Activated CD4-positive, alpha-beta T cell treated with anti-CD3 and anti-CD28 coated beads for 4 hours (primary cell): Measurements from ENCODE around the gene PRKCG.
"Not testable (repeated sequence)": the region's sequence is repeated elsewhere in the genome, so short reads cannot be mapped to it uniquely, and the experiment has no call there.

ENCODE experiments used
- DNase-seq, 2 donors: peaks; one replicate each; pipeline ENCODE4 v3.0.0-alpha.2; 2020

PRKCG gene

GRCh38 chr19:53945998-53946397, 64.0 kb downstream of the PRKCG start:
- DNase-seq = no peak

GRCh38 chr19:53947624-53948023, 65.6 kb downstream of the PRKCG start:
- no peak for DNase-seq

DNA sequence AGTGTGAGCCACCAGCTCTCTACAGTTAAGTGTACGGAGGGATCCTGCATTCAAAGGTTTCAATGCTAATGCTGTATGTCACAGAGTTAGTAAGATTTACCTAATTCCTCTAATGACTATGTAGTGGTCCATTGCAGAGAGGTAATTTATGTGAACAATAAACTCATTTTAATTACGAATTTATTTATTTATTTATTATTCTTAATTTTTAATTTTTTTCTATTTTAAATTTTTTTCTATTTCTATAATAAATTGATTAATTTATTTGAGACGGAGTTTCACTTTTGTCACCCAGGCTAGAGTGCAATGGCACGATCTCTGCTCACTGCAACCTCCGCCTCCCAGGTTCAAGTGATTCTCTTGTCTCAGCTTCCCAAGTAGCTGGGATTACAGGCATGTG, 66.6 kb downstream of the PRKCG start:
- DNase-seq = not testable (repeated sequence)

DNA sequence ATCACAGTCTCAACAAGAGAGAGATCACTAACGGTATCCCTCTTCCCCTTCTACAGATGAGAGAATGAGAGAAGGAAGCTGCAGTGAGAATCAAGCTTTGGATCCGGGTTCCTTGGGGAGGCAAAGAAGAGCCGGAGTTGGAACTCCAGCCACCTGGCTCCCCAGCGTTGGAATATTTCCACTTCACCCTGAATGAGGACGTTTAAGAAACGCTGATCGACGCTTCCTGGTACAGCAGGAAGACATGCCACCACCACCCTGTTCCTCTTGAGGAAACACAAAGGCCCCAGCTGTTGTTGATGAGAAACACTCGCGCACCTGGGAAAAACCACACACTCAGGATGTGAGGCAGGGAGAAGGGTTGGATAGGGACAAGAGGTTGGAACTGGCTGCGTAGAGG, 69.4 kb downstream of the PRKCG start:
- DNase-seq = no peak

DNA sequence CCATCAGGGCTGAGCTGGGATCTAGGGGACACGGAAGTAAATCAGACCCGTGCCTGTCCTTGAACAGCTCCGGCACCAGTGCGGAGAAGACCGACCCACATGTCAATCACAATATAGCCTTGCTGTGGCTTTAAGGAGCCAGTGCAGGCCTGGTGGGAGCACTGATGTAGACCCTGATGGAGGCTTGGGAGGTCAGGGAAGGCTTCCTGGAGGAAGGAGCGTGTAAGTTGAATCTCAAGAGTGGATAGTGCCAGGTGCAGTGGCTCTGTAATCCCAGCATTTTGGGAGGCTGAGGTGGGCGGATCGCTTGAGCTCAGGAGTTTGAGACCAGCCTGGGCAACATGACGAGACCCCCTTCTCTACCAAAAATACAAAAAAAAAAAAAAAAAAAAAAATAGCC, 70.0 kb downstream of the PRKCG start:
- no peak for DNase-seq

DNA sequence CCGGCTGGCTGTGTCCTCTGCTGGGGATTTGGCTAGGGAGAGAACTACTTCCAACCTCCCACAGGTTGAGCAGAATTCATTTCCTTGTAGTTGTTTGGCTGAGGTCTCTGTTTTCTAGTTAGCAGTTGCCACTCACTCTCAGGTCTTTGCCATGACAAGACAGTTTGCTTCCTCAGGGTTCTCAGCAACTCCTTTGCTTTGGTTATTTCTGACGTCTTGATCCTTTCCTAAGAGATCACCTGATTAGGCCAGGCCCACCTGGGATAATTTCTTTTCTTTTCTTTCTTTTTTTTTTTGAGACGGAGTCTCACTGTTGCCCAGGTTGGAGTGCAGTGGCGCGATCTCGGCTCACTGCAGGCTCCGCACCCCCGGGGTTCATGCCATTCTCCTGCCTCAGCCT, 71.4 kb downstream of the PRKCG start:
- DNase-seq = no peak
